ENCODE measurements around the gene EVX1. TPM values are rescaled to one million over a fixed set of nuclear protein-coding genes. Genes with fewer than 3 reads are reported as not detected.

EVX1 gene
- not detected in 2 replicates for total RNA-seq

DNA sequence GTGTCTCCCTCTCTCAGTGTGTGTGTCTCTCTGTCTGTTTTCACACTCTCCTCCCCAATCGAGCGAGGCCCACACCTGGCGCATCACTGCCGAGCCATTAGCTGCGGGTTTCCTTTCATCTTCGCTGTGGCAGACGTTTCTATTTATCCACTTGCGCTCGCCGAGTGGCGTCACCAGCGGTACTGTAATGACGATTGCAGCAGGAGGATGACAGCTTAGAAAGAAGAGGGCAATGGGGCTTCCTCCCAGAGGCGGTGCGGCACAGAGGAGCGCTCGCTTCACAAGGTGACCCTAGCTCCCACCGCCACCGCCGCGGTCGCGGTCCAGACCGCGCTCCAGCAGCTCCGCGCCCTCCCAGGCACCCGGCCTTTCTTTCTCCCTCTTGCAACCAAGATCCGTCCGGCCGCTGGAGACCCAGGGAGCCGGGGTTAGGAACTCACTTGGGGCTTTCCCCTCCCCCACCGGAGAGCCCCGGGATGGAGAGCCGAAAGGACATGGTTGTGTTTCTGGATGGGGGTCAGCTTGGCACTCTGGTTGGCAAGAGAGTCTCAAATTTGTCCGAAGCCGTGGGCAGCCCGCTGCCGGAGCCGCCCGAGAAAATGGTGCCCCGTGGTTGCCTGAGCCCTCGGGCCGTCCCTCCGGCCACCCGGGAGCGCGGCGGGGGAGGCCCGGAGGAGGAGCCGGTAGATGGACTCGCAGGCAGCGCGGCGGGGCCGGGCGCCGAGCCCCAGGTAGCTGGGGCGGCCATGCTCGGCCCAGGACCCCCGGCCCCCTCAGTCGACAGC lies at the start of gene EVX1:
EVX1 (plus strand) TSS at position 248 of the 785 bp plus-strand sequence; CDS start at position 477, 229 bp downstream.
- DNase-seq (ENCODE audit: low read depth) = no peak

DNA sequence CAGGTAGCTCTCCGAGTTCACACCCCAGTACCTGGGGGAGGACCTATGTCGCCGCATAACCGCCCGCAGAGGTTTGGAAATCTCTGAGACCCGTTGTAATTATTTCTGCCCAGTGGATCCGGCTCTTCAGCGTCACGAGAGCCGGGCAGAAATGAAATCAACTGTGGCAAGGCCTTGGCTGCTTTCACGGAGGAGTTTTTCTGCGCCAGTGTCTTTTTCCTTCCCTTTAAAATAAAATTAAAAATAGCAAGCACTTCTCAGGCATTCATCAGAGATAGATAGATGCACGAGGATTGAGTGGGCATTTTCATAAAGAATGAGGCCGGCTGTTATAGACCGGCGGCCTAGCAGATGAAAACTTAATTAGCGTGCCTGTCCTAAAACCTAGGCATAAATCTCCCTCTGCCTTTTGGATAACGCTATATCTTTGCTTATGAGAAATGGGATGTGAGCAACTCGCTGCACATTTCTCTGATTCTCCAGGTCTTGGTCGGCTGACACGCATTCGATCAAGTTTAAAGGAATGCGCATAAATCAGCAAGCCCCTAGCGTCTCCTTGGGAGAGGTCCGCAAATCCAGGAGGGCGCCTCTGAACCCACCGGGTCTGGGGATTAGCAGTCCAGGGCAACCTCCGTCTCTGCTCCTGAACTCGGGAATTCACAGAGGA lies 49.1 kb upstream of the EVX1 start:
- DNase-seq (ENCODE audit: low read depth) = no peak

DNA sequence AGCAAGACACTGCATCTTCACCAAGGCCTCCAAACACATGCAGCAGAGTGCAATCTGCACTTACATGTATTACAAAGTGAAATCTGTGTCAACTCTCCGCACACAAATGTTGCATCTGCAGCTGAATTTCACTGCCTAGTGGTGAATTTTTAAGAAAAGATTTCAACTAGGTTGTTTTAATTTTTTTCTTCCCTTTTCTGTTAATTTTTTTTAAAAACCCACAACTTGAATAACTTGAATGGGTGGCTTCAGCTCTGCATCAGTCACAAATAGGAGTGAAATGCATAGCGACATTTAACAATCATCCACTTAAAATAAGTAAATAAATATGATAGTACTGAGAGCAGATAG lies 48.6 kb upstream of the EVX1 start:
- DNase-seq (ENCODE audit: low read depth) = no peak

DNA sequence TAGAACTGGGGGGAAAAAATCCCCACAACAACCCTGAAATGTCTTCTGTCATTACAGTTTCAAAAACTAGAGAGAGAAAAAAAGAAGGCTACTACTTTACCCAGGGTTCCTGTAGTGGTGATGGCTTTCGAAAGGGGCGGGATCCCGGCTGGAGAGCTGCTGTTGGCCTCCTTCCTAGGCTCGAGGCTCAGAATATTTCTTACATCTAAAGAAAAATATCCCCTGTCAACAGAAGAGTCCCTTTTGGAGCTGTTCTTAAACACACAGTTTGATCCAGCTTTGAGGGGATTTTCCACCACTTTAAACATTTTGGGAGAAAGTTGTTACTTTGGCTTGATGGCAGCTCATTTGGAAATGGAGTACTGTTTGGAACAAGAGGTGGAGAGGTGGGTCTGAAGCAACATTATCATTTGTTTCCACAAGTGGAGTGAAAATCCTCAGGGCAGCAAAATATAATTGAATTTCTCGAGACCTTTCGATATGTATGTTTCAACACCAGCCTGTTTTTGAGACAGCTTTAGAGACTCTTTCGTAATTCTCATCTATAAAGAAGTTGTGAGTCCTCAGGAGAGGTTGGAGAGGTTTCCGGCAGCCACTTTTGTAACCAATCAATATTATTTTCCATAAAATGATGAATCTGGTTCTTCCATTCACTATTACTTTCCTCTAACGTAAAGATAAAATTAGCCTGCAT lies 47.8 kb upstream of the EVX1 start:
- DNase-seq (ENCODE audit: low read depth) = no peak

DNA sequence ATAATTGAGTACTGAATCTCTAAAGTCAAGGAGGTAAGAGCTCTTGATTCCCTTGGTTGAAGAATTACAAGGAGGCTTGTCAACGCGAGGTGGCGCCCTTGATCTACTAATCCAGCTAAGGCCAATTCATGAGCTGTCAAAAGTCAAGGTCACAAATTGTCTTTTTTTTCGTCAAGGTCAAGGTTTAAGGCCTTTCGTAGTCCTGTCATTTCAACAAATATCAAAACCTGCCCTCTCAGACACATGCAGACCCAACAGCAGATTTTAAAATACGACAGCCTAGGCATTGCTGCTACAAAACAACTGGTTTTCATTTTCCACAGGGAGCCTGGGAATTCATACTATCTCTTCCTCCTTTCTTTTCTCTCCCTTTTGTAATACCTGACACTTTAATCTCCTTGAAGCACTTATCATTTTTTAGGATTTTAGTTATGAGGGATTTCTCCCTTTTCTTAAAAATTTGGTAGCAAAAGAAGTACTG lies 46.3 kb upstream of the EVX1 start:
- peak; percentile 69 for DNase-seq (ENCODE audit: low read depth)

DNA sequence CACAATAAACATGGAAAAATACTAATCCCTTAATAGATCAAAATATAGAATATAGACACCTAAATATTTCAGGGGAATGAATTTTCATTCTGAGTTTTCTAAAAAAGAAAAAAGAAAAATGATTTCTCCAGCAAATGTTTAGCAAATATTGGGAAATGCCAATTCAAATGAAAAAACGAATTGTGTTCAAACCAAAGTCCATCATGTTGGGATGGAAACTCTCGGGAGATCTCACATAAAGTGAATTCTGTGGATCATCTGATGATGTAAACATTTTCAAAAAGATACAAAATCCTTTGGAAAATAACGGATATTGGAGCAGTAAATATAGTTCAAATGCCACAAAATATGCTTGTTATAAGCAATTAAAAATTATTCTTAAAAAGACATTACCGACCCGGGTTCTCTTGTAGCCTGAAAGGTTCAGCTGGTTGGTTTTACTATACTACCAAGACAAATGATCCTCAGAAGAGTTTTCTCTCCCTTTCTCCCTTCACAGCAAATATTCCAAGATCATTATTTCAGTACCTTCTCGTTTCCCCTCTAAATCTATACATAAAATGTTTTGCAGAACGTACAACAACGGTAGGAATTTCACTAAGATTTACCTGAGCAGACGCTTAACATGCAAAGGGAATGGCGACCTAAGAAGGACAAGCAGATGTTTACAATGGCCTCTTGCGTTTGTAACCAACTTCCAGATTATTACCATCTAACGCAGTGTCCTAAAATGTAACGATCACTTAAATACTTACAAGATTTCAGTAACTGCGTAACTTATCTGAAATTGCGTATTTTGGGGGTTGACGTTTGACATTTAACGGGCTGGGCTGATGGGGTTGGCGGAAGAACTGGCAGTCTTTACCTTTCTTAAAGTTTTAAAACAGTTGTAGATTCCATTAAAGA lies 45.2 kb upstream of the EVX1 start:
- no peak for DNase-seq (ENCODE audit: low read depth)

DNA sequence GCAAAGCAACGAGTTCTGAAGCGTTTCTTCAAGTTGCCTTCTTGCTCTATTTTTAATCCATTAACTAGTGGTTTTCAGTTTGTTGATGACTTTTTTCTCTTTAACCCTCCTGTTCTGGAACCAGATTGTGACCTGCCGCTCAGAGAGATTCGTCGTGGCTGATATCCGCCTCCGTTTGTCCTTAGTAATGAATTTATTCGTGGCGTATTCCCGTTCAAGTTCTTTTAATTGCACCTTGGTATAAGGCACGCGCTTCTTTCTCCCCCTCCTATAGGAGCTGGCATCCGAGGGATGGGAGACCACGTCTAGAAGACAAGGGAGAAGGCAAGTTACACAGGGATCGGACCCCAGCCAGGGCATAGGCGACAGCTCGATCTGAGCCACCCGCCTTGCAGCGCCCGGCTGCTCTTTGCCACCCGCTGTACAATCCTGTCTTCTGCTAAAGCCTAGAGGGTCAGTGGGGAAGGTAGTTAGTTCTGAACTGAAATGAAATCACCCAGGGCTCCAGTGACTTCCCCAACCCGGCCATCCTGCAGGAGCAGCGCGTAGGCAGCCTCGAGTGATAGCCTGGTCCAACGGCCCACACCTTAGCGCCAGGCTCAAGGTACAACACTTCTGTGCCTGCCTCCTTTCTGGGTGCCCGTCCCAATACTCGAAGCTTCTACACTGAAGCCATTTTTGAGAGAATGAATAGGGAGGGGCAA lies 44.3 kb upstream of the EVX1 start:
- no peak for DNase-seq (ENCODE audit: low read depth)

DNA sequence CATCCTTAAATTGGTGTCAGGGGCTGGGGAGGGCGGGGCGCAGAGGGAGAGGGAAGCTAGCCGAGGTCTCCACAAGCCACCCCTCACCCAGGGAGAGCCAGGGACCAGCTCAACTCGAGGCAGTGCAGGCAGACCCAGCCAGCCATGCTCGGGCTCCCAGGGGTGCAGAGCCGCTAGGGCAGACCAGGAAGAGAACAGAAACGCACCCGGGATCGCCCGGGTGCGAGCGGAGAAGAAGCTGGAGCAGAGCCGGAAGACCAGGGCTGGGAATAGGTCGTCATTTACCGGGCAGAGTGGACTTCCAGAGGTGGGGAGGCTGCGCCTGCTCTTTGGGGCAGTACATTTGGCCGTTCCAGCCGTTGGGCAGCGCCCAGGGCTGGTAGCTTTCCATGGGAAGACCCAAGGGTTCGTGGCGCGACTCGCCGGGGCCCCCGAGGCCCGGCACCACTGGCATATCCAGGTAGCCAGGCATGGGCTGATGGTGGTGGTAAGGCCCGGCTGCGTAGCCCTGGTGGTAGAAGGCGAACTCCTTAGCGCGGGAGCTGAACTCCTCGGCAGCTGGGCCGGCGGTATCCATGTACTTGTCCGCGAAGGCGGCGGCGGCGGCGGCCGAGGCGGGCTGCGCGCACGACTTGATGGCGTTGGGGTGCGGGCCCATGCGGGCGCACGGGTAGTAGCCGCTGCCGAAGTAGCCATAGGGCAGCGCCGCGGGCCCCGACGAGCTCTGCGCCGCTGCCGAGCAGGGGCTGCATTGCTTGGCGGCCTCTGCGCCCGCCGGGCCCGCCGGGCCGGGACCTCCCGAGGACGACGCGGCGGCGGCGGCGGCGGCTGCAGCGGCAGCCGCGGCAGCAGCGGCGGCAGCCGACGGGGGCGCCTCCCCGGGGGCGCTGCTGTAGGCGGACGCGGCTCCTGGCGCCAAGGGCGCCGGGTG lies 43.5 kb upstream of the EVX1 start:
- no peak for DNase-seq (ENCODE audit: low read depth)

DNA sequence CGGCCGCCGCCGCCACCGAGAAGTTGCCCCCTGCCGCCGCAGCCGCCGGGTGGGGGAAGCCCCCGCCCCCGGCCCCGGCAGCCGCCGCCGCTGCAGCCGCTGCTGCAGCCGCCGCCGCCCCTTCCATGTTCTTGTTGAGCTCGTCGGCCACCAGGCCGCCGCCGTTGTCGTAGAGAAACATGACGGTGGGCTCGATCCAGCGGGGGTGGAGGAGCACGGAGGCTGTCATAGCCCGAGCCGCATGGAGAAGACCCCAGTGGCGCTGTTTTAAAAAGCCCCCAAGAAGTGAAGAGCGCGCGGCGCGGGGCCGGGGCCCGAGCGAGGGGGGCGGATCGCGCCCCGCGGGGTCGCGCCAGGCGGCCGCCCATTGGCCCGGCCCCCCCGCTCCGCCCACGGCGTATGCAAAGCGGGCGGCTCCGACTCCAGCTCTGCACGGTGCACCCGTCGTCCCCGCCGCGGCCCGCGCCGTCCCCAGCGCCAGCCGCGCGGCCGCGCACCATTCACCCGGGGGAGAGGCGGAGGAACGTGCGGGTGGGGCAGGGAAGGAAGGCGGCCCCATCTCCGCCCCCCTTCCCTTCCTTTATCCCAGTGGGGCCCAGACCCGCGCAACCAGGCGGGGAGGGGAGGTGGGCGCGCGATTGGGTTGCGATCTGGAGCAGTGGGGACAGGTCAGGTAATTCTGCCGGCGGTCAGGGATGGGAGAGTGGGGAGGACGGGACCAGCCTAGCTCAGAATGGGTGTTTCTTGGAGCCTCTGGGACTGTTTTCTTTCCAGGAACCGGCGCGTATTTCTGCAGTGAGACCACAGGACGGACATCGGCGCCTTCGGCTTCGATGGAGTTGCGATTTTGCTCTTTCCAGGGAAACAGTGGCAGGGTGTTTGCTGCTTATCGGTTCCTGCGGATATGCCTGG lies 42.5 kb upstream of the EVX1 start, which contains the start of gene HOXA13:
HOXA13 (minus strand) TSS at position 243 of the 912 bp plus-strand sequence; CDS start at position 229, 14 bp downstream.
- no peak for DNase-seq (ENCODE audit: low read depth)

DNA sequence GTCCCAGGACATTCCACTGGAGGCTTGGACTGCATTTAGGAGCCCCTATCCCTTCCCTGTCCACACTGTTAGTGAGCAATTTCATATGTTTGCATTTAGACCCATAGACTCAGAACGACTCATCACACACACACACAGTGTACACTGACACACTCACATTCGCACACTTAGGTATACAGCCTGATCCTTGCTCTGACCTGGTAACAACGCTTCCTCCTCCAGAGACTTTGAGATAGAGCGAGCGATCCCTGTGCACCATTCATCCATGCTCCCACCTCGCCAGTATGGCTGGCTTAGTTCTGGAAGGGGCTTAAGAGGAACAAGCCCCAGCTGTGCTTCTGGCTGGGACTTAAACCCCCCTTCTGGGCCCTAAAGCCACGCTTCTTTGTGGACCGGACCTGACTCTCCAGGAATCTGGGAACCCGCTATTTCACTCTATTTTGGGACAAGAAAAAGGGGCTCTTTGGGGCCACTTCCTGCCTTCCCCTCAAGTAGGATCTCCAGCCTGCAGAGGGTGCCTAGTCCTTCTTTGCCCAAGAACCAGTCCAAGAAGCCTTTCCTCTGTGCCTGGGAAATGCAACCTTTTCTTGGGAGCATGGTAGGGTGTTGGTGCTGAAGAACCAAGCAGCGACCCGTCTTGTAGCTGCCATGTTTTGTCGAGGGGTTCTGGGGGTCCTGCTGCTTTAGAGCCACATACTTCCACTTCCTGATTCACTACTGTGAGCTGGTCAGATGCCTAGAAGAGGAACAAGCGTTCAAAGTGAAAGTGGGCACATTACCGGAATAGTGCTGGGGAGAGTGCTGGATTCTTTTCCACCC lies 41.6 kb upstream of the EVX1 start:
- DNase-seq (ENCODE audit: low read depth) = no peak

DNA sequence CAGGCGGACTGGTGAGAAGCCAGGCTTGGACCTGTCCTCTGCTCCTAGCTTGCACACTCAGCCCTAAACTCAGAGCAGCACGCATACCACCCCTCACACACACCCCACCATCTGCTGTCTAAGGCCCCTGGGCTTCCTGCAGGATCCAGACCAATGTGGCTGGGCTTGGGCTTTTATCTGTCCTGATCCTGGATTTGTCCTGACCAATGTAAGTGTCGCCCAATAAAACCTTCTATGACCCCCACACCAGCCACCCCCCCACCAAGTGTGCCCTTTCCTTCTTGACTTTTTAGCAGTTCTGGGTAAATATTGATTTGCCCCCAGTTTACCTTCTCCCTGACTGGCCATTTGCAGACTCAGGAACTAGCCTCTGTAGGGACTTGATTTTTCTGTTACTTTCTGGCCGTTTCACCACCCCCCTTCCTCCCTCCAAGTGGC lies 41.0 kb upstream of the EVX1 start:
- no peak for DNase-seq (ENCODE audit: low read depth)

DNA sequence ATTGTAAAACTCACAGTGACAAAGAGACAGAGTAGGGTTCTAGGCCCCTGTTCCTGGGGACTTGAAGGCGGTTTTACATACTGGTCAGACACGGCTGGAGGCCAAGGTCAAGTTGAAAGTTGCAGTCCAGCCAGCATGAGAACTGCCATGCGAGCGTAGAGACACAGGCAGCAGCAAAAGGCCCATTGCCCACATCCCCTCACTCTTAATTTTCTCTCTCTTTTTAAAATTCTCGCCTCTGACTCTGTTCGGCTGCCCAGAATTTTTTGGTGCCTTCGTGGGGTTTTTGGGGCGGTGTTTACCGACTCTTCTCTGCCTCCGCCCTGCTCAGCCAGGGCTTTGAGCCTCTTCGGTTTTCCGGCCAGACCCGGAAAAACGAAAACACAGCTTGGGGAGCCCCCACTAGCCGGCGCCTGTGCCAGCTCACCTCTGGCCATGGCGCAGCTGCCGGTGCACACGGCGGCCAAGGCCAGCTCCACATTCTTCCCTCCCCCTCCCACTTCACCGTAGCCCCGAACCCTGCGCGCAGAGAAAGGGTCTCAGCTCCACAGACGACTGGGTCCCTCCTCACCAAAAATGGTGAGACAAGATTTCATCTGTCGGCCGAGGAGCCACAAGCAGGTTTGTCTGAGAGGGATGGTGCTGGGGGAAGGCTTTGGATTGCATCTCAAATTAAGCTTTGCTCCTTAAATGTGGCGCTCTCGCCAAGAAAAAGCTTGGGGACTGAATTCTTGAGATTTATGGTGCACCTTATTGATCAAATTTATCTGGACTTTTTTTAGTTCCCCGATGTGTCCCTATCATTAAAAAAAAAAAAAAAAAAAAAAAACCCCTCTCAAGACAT lies 40.4 kb upstream of the EVX1 start:
- DNase-seq (ENCODE audit: low read depth) = no peak

DNA sequence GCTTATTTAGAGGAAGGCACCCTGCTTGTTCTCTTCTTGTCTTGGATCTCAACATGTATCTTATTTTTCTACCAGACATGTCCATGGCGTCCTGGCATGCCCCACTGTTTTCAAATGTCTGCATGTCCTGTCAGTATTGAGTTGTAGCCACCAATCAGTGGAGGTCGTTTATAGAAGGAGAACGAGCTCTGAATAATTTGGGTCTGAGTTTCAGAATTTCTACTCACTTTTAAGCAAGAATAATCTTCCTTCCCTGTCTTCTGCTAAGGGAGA lies 39.8 kb upstream of the EVX1 start:
- no peak for DNase-seq (ENCODE audit: low read depth)

DNA sequence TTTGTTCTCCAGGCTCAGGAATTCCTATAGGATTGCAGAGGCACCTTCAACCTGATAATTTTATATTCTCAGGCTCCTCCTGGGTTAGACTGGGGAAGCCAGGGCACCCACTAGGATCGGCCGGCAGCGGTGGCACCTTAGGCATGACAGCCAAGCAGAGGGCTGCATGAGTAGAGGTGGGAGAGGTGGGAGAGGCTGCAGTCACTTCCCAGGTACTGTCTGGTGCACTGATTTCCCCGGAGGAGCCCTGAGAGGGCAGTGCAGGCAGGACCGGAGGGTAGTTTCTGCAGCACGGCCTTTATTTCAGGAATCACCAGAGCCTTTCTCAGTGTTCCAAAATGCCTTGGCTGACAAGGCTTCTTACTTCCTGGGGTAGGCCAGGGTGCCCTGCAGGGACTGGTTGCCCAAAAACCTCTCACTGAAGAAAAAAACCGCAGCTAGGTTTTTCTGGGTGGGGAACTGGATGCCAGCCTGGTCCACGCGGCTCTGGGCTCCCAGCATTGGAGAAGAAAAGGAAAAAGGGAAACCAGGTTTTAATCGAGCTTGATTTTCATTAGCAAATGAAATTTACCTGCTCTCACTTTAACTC lies 39.1 kb upstream of the EVX1 start:
- DNase-seq (ENCODE audit: low read depth) = no peak

DNA sequence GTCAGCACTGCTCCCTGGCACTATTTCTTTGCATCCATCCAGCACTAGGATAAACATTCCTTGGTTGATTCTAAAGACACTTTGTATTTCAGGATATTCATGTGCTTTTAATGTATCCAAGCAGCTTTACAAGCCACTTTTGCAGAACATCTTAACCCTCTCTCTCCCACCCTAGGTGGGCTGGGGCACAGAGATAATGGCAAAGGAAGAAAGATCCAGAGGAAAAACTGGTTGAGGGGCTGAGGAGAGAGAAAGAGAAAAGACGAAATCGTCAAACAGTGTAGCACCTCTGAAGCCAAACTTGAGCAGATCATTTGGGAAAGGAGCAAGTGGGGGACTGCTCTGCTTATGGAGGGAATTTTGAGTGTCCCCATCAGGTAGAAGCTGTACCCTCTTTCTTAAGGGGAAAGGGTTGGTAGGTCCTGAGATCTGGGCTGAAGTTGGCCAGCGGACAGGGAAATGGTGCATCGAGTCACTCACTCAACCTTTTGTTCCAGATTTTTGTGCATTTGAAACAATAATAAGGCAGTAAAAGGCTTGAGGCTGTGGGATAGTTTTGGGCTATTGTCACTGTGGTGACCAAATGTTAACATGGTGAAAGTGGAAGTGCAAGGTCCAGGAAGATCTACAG lies 38.5 kb upstream of the EVX1 start:
- no peak for DNase-seq (ENCODE audit: low read depth)

DNA sequence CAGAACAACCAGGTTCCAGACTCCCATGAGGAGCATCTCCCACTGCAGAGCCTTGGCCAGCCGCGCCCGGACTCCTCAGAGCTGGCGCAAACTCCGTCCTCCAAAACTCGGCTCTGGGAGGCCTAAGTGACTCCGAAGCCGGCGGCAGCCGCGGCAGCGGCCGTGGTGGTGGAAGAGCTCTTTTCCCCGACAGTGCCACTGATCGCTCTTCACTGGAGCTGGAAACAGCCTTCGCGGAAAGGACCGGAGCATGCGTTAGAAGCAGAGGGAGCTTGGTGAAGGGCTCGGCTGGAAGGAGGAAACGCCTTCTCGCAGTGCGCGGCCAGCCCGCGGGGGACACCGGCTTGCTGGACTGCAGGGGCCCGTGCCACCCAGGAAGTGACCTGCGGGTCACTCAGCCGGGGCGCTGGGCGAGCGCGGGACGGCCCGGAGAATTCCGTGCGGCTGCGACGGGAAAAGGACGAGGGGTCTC lies 37.7 kb upstream of the EVX1 start:
- no peak for DNase-seq (ENCODE audit: low read depth)
